SK-N-MC (cell line): ENCODE results near the gene NKAIN2.

Experiments used
- EZH2 ChIP-seq: fragments of 200-600 bp; sonication (generic); IDR thresholded peaks from one replicate; pipeline ENCODE4 v1.6.1; 2017; ENCODE audit warnings: antibody characterized with exemption
- POLR2AphosphoS5 ChIP-seq: IDR thresholded peaks from 2 replicates; pipeline ENCODE4 v1.6.1; 2012; ENCODE audit warnings: mild to moderate bottlenecking, low read depth, low read length, borderline replicate concordance

DNA sequence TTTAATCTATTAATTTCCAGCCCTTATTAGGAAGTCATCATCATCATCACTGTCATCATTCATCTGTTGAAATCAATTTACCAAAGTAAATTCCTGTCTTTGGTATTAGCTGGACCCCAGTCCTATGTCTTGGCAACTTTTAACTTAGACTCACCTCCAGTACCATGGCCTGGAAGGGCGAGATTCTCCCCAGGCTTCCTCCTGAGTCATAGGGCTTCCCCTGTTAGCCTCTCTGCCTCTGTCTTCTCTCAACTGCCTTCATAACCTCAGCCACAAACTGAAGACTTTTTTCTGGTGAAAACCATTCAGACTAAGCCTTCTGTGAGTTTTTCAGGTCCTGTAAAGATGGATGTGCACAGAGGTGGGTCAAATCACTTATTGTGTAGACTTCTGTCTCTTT lies 95.0 kb downstream of the NKAIN2 start:
- no peak for TF ChIP-seq EZH2
- TF ChIP-seq POLR2AphosphoS5 = no peak
